Thoracic aorta (tissue), 2 donors: Measurements from ENCODE around the gene GSKIP. TPM values are rescaled to one million over a fixed set of nuclear protein-coding genes. Genes with fewer than 3 reads are reported as not detected.

Source experiments
- ATAC-seq: fragments of 150-250 bp; one replicate; pipeline ENCODE4 v1.8.0; 2017; ENCODE audit warnings: low read depth; ENCODE audit not compliant: insufficient number of reproducible peaks, low FRiP score
- DNase-seq: peaks from one replicate; pipeline ENCODE4 v3.0.0-alpha.2; 2020; ENCODE audit warnings: low spot score
- H3K27ac ChIP-seq, 2 donors: fragments of 200-600 bp; sonication (generic); 1 replicate in 1 of 2; 2 replicates in 1 of 2; pipeline ENCODE4 v1.5.1; 2016; ENCODE audit warnings: mild to moderate bottlenecking in 2 of 2, moderate library complexity in 2 of 2
- H3K27me3 ChIP-seq: fragments of 200-600 bp; sonication (generic); replicated peaks from 2 replicates; pipeline ENCODE4 v1.6.0; 2016; ENCODE audit warnings: mild to moderate bottlenecking; ENCODE audit not compliant: insufficient read depth
- H3K36me3 ChIP-seq: fragments of 200-600 bp; sonication (generic); one replicate; pipeline ENCODE4 v1.5.1; 2016
- H3K4me1 ChIP-seq, 2 donors: fragments of 200-600 bp; sonication (generic); 1 replicate in 1 of 2; 2 replicates in 1 of 2; pipeline versions ENCODE4 v1.5.1 to v1.6.0; 2016; ENCODE audit warnings: low read depth in 2 of 2, mild to moderate bottlenecking in 1 of 2; ENCODE audit not compliant: control insufficient read depth in 1 of 2
- H3K4me3 ChIP-seq: fragments of 200-600 bp; sonication (generic); 2 replicates; pipeline ENCODE4 v1.5.1; 2016; ENCODE audit warnings: mild to moderate bottlenecking
- H3K9me3 ChIP-seq: fragments of 200-600 bp; sonication (generic); 2 replicates; pipeline ENCODE4 v1.5.1; 2016
- total RNA-seq, 2 donors: library from RNA; depleted of rRNA; stranded (reverse); fragments of >200 nt; gene quantifications; one replicate each; pipeline versions ENCODE4 v1.1.0 to v1.2.3, GENCODE V29; 2016
- TF ChIP-seq, protein P1 (sequence below): fragments of 200-600 bp; sonication (generic); IDR thresholded peaks from one replicate; pipeline ENCODE4 v1.5.1; 2019; ENCODE audit warnings: antibody characterized with exemption

Gene GSKIP
- total RNA-seq, 2 donors from 2014 or later: 9.0 to 13.9 TPM

DNA sequence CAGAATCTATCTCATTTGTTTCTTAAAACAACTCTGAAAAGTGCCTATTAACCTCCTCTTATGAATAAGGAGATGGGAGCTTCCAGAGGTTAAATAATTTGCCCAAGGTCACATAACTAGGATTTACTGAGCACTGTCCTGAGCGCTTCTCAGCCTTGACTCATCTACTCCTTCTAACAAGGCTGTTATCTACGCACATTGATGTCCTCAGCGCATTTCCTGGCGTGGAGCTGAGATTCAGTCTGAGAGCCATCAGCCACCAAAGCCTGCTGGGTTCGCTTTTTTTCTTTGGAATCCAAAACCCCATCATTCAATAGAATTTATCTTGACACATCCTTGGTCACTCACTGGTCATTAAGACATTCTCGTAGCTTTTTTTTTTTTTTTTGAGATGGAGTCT is 57.9 kb downstream of the GSKIP start:
- DNase-seq: no peak
- H3K9me3 ChIP-seq: no peaks in the 10 kb centered on the region
- ATAC-seq: no peak
- TF ChIP-seq, protein P1, sequence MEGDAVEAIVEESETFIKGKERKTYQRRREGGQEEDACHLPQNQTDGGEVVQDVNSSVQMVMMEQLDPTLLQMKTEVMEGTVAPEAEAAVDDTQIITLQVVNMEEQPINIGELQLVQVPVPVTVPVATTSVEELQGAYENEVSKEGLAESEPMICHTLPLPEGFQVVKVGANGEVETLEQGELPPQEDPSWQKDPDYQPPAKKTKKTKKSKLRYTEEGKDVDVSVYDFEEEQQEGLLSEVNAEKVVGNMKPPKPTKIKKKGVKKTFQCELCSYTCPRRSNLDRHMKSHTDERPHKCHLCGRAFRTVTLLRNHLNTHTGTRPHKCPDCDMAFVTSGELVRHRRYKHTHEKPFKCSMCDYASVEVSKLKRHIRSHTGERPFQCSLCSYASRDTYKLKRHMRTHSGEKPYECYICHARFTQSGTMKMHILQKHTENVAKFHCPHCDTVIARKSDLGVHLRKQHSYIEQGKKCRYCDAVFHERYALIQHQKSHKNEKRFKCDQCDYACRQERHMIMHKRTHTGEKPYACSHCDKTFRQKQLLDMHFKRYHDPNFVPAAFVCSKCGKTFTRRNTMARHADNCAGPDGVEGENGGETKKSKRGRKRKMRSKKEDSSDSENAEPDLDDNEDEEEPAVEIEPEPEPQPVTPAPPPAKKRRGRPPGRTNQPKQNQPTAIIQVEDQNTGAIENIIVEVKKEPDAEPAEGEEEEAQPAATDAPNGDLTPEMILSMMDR: no peak
- H3K36me3 ChIP-seq: no peaks in the 10 kb centered on the region
- H3K27ac ChIP-seq: no peak overlapping the region
- H3K4me1 ChIP-seq: peaks cover 0 to 6% of the 10 kb centered on the region in 2 donors
- no peak overlapping the region for H3K4me3 ChIP-seq
- H3K27me3 ChIP-seq: no peaks in the 10 kb centered on the region

DNA sequence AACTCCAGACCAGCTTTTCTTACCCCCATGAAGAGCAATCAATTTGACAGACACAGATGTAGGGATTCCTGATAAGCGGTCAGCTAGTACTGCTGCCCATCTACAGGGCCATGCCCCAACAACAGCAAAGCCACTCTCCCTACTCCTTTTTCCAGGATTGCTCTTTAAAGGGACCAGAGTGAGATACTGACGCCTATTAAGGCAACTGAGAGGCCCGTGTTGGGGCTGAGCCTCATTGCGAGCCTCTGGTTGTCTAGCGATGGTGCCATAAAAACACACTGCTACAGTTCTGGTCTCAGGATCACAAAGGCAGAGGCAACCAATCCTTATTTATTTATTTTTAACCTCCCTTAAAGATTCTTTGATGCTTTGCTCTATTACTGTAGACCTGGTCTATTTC is 59.7 kb downstream of the GSKIP start:
- no peak for DNase-seq
- H3K9me3 ChIP-seq: no peaks in the 10 kb centered on the region
- peaks cover 0 to 6% of the 10 kb centered on the region in 2 donors for H3K4me1 ChIP-seq
- H3K36me3 ChIP-seq: no peaks in the 10 kb centered on the region
- H3K27me3 ChIP-seq: no peaks in the 10 kb centered on the region
- ATAC-seq: no peak
- H3K4me3 ChIP-seq: no peak overlapping the region
- H3K27ac ChIP-seq: no peak overlapping the region
- TF ChIP-seq, protein P1: no peak

DNA sequence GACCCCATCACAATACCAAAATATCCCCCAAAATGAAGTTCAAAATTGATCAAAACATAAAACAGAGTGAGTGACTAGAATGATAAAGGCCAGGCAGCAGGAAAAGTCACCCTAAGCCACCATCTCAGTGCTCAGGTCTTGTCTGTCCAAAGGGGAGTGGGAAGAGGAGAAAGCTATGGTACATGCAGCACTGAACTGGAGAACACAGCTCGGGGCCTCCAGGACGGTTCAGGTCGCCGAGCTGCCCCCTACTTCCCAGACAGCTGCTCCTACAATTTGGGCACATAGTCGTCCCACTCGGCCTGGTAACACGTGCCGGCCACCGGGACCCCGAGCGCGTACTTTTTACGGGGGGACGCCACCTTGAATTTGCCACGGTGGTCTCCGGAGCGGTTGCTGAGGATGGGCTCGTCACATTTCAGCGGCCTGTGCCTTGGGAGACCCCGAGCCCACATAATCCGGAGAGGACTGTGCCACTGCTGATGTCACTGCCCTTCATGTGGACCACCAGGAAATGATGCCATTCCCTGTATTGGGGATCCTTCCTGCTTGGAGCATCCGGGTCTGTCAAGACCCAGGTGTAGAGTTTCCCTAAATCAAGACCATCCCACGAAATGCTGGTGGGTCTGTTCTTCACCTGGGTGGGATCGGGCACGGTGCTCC is 60.3 kb downstream of the GSKIP start:
- H3K27ac ChIP-seq: no peak overlapping the region
- TF ChIP-seq, protein P1: no peak
- H3K27me3 ChIP-seq: no peaks in the 10 kb centered on the region
- ATAC-seq (no peak), DNase-seq (no peak)
- no peaks in the 10 kb centered on the region for H3K36me3 ChIP-seq
- H3K4me1 ChIP-seq: peaks cover 0 to 6% of the 10 kb centered on the region in 2 donors
- no peaks in the 10 kb centered on the region for H3K9me3 ChIP-seq
- H3K4me3 ChIP-seq: peak overlapping the region; percentile 66

DNA sequence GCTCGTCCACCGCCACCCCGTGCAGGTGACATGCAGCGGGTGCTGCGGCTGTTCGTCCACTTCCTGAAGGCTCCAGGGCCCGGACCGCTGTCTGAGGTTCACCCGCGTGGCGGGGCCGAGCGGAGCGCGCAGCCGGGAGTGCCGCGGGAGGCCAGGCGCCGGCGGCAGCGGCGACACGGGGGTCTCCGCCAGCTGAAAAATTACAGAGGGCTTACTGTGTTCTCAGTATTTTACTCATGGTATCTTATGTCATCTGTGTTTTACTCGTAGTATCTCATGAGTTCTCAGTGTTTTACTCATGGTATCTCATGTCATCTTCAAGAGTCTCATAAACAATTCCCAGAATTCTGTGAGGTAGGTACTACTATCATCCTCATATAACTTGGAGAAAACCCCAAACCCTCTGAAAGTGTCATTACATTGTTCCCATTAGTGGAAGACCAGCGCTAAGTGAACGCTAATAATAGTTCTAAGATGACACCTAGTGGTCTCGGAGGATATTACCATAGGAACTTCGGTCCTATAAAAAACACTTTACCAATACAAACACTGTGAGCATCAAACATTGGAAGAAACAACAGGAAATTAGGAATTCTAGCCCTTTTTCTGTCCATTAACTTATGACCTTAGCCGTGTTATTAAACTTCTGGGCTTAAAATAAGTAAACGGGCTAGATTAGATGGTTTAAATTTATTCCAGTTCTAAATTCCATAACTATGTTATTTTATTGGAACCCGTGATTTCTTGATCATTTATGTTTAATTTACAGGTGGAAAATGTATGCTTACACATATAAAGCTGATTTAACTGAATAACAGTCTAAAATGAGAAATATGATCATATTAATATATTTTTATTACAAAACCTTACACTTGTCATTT is 61.0 kb downstream of the GSKIP start:
- H3K27ac ChIP-seq: no peak overlapping the region
- DNase-seq: no peak
- peak overlapping the region; percentile 66 for H3K4me3 ChIP-seq
- H3K27me3 ChIP-seq: no peaks in the 10 kb centered on the region
- H3K9me3 ChIP-seq: no peaks in the 10 kb centered on the region
- ATAC-seq: peak; percentile 55
- H3K4me1 ChIP-seq: peaks cover 0 to 6% of the 10 kb centered on the region in 2 donors
- no peaks in the 10 kb centered on the region for H3K36me3 ChIP-seq
- TF ChIP-seq, protein P1: peak; percentile 80

DNA sequence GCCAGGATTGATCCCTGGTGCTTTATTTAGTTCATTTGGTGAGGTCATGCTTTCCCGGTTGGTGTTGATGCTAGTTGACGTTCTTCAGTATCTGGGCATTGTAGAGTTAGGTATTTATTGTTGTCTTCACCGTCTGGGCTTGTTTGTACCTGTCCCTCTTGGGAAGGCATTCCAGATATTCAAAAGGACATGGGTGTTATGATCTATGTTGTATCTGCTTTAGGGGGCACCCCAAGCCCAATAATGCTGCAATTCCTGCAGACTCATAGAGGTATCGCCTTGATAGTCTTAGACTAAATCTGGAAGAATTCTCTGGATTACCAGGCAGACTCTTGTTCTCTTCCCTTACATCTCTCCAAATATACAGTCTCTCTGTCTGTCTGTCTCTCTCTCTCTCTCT is 70.7 kb downstream of the GSKIP start:
- Histone ChIP-seq H3K36me3 (no peaks in the 10 kb centered on the region), H3K4me3 (no peak overlapping the region), H3K9me3 (no peaks in the 10 kb centered on the region), H3K27me3 (no peaks in the 10 kb centered on the region), H3K27ac (no peak overlapping the region), H3K4me1 (no peaks in the 10 kb centered on the region)
- no peak for DNase-seq
- TF ChIP-seq, protein P1: no peak
- no peak for ATAC-seq
